Stomach (tissue), 4 donors: ENCODE measurements around the gene MICAL3.

ENCODE experiments used
- EP300 ChIP-seq: sonication (generic); formaldehyde crosslinking; IDR thresholded peaks from one replicate; pipeline ENCODE4 v1.6.1; 2017; ENCODE audit warnings: antibody characterized with exemption
- POLR2A ChIP-seq, 4 donors: fragments of 450-650 bp; IDR thresholded peaks; one replicate each; pipeline ENCODE4 v1.6.1; 2016; ENCODE audit warnings: antibody characterized with exemption in 4 of 4, control low read depth in 2 of 4, mild to moderate bottlenecking in 1 of 4, moderate library complexity in 1 of 4
- POLR2AphosphoS5 ChIP-seq, 3 donors: sonication (generic); formaldehyde crosslinking; IDR thresholded peaks; one replicate each; pipeline ENCODE4 v1.6.1; 2016; ENCODE audit warnings: antibody characterized with exemption in 3 of 3
- TF ChIP-seq, protein P1 (sequence below), 7 experiments: fragments of 450-650 bp in 4 of 7; fragments of 200-600 bp in 3 of 7; sonication (generic) in 3 of 7; IDR thresholded peaks; one replicate each; pipeline ENCODE4 v1.5.1; 2016 to 2019; ENCODE audit warnings: antibody characterized with exemption in 7 of 7, control low read depth in 2 of 7, mild to moderate bottlenecking in 1 of 7

DNA sequence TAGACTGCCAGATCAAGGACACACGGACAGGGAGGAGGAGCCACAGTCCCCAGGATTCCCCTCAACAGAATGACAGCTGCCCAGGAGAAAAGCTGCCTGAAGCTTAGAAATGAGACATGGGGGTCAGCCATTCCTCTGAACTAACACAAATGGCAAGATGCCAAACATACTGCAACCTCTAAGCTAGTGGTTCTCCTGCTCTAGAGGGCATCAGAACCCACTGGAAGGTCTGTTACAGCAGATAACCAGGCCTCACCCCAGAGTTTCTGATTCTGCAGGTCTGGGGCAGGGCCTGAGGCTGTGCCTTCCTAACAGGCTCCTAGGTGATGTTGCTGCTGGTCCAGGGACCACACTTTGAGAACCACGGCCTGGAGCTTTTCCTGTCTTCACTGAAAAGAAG lies 221.5 kb downstream of the MICAL3 start:
- TF ChIP-seq, protein P1, sequence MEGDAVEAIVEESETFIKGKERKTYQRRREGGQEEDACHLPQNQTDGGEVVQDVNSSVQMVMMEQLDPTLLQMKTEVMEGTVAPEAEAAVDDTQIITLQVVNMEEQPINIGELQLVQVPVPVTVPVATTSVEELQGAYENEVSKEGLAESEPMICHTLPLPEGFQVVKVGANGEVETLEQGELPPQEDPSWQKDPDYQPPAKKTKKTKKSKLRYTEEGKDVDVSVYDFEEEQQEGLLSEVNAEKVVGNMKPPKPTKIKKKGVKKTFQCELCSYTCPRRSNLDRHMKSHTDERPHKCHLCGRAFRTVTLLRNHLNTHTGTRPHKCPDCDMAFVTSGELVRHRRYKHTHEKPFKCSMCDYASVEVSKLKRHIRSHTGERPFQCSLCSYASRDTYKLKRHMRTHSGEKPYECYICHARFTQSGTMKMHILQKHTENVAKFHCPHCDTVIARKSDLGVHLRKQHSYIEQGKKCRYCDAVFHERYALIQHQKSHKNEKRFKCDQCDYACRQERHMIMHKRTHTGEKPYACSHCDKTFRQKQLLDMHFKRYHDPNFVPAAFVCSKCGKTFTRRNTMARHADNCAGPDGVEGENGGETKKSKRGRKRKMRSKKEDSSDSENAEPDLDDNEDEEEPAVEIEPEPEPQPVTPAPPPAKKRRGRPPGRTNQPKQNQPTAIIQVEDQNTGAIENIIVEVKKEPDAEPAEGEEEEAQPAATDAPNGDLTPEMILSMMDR (IDR thresholded peaks at IDR 0.05), result no peak
- TF ChIP-seq POLR2AphosphoS5 (IDR thresholded peaks at IDR 0.05) (no peak), POLR2A (IDR thresholded peaks at IDR 0.05) (no peak), EP300 (no peak)
